Rectal smooth muscle tissue (tissue), 1 donor: ENCODE data around the gene GPR39.

Source experiments
- H3K27ac ChIP-seq: one replicate; pipeline ENCODE4 v1.7.0; 2013; ENCODE audit warnings: low read depth, low read length, inconsistent platforms
- H3K27me3 ChIP-seq: one replicate; pipeline ENCODE4 v1.7.0; 2013; ENCODE audit warnings: low read length; ENCODE audit not compliant: control insufficient read depth, insufficient read depth
- H3K36me3 ChIP-seq: one replicate; pipeline ENCODE4 v1.7.0; 2013; ENCODE audit warnings: low read length; ENCODE audit not compliant: control insufficient read depth, insufficient read depth
- H3K4me1 ChIP-seq: one replicate; pipeline ENCODE4 v1.7.0; 2013; ENCODE audit warnings: low read length; ENCODE audit not compliant: control insufficient read depth, insufficient read depth
- H3K4me3 ChIP-seq: one replicate; pipeline ENCODE4 v1.7.0; 2013; ENCODE audit warnings: low read length
- H3K9ac ChIP-seq: one replicate; pipeline ENCODE4 v1.7.0; 2013; ENCODE audit warnings: low read length

Gene GPR39

GRCh38 chr2:132562245-132562644, 145.6 kb downstream of the GPR39 start:
- no peak overlapping the region for H3K27ac ChIP-seq
- no peaks in the 10 kb centered on the region for H3K27me3 ChIP-seq
- H3K36me3 ChIP-seq: no peaks in the 10 kb centered on the region
- no peak overlapping the region for H3K4me3 ChIP-seq
- no peak overlapping the region for H3K9ac ChIP-seq
- no peaks in the 10 kb centered on the region for H3K4me1 ChIP-seq

- no peak overlapping the region for H3K27ac ChIP-seq
- no peak overlapping the region for H3K9ac ChIP-seq
- H3K4me3 ChIP-seq: no peak overlapping the region
- H3K36me3 ChIP-seq: no peaks in the 10 kb centered on the region
- H3K27me3 ChIP-seq: no peaks in the 10 kb centered on the region
- H3K4me1 ChIP-seq: no peaks in the 10 kb centered on the region
Measured at GRCh38 chr2:132564065-132564464, 147.5 kb downstream of the GPR39 start.

GRCh38 chr2:132566379-132566778, 149.8 kb downstream of the GPR39 start:
- no peak overlapping the region for H3K4me3 ChIP-seq
- no peak overlapping the region for H3K27ac ChIP-seq
- H3K9ac ChIP-seq: no peak overlapping the region
- H3K36me3 ChIP-seq: no peaks in the 10 kb centered on the region
- H3K27me3 ChIP-seq: no peaks in the 10 kb centered on the region
- H3K4me1 ChIP-seq: no peaks in the 10 kb centered on the region

- no peaks in the 10 kb centered on the region for H3K36me3 ChIP-seq
- H3K4me3 ChIP-seq: no peak overlapping the region
- H3K27me3 ChIP-seq: no peaks in the 10 kb centered on the region
- H3K27ac ChIP-seq: no peak overlapping the region
- H3K4me1 ChIP-seq: no peaks in the 10 kb centered on the region
- no peak overlapping the region for H3K9ac ChIP-seq
Measured at GRCh38 chr2:132567682-132568081, 151.1 kb downstream of the GPR39 start.

GRCh38 chr2:132568656-132569055, 152.1 kb downstream of the GPR39 start:
- Histone ChIP-seq H3K36me3 (no peaks in the 10 kb centered on the region), H3K27me3 (no peaks in the 10 kb centered on the region), H3K4me1 (no peaks in the 10 kb centered on the region), H3K27ac (no peak overlapping the region), H3K4me3 (no peak overlapping the region), H3K9ac (no peak overlapping the region)

GRCh38 chr2:132573444-132574007, 156.9 kb downstream of the GPR39 start:
- Histone ChIP-seq H3K27ac (no peak overlapping the region), H3K27me3 (no peaks in the 10 kb centered on the region), H3K9ac (no peak overlapping the region), H3K4me1 (no peaks in the 10 kb centered on the region), H3K36me3 (no peaks in the 10 kb centered on the region), H3K4me3 (no peak overlapping the region)

- H3K36me3 ChIP-seq: no peaks in the 10 kb centered on the region
- H3K27me3 ChIP-seq: no peaks in the 10 kb centered on the region
- H3K27ac ChIP-seq: no peak overlapping the region
- no peak overlapping the region for H3K9ac ChIP-seq
- H3K4me1 ChIP-seq: no peaks in the 10 kb centered on the region
- H3K4me3 ChIP-seq: no peak overlapping the region
Measured at GRCh38 chr2:132577686-132578085, 161.1 kb downstream of the GPR39 start.

GRCh38 chr2:132581591-132581990, 165.0 kb downstream of the GPR39 start:
- no peak overlapping the region for H3K27ac ChIP-seq
- no peak overlapping the region for H3K4me3 ChIP-seq
- H3K36me3 ChIP-seq: no peaks in the 10 kb centered on the region
- H3K9ac ChIP-seq: no peak overlapping the region
- no peaks in the 10 kb centered on the region for H3K4me1 ChIP-seq
- H3K27me3 ChIP-seq: no peaks in the 10 kb centered on the region

- Histone ChIP-seq H3K9ac (no peak overlapping the region), H3K4me1 (no peaks in the 10 kb centered on the region), H3K4me3 (no peak overlapping the region), H3K27ac (no peak overlapping the region), H3K36me3 (no peaks in the 10 kb centered on the region), H3K27me3 (no peaks in the 10 kb centered on the region)
Measured at GRCh38 chr2:132581991-132582738, 165.6 kb downstream of the GPR39 start.

- no peaks in the 10 kb centered on the region for H3K4me1 ChIP-seq
- no peak overlapping the region for H3K4me3 ChIP-seq
- H3K27ac ChIP-seq: no peak overlapping the region
- H3K27me3 ChIP-seq: no peaks in the 10 kb centered on the region
- H3K9ac ChIP-seq: no peak overlapping the region
- H3K36me3 ChIP-seq: no peaks in the 10 kb centered on the region
Measured at GRCh38 chr2:132583666-132584360, 167.2 kb downstream of the GPR39 start.

GRCh38 chr2:132584976-132585817, 168.6 kb downstream of the GPR39 start:
- no peak overlapping the region for H3K9ac ChIP-seq
- no peaks in the 10 kb centered on the region for H3K27me3 ChIP-seq
- H3K4me1 ChIP-seq: no peaks in the 10 kb centered on the region

GRCh38 chr2:132586101-132586511, 169.5 kb downstream of the GPR39 start:
- Histone ChIP-seq H3K27ac (no peak overlapping the region), H3K9ac (no peak overlapping the region), H3K4me1 (no peaks in the 10 kb centered on the region), H3K4me3 (no peak overlapping the region), H3K27me3 (no peaks in the 10 kb centered on the region), H3K36me3 (no peaks in the 10 kb centered on the region)

More at GRCh38 chr2:132584976-132585817, 168.6 kb downstream of the GPR39 start:
- no peaks in the 10 kb centered on the region for H3K36me3 ChIP-seq
- no peak overlapping the region for H3K27ac ChIP-seq
- no peak overlapping the region for H3K4me3 ChIP-seq
